GM12878 (cell line): ENCODE measurements around the gene SLC18A3. TPM values are rescaled to one million over a fixed set of nuclear protein-coding genes. Genes with fewer than 3 reads are reported as not detected.

ENCODE experiments used
- BCLAF1 ChIP-seq: fragments of 450-650 bp; IDR thresholded peaks from 2 replicates; pipeline ENCODE4 v1.6.1; 2017; ENCODE audit warnings: antibody characterized with exemption, mild to moderate bottlenecking, moderate library complexity
- CBX3 ChIP-seq: fragments of 200-600 bp; sonication (generic); IDR thresholded peaks from 2 replicates; pipeline ENCODE4 v1.6.1; 2016; ENCODE audit warnings: low read depth, borderline replicate concordance
- HDGF ChIP-seq: fragments of 450-650 bp; IDR thresholded peaks from 2 replicates; pipeline ENCODE4 v1.6.1; 2016; ENCODE audit warnings: antibody characterized with exemption
- KLF5 ChIP-seq: fragments of 450-650 bp; IDR thresholded peaks from 2 replicates; pipeline ENCODE4 v1.6.1; 2014; ENCODE audit warnings: mild to moderate bottlenecking; ENCODE audit not compliant: partially characterized antibody
- NFYB ChIP-seq: IDR thresholded peaks from 2 replicates; pipeline ENCODE4 v1.6.1; 2011; ENCODE audit warnings: low read depth, mild to moderate bottlenecking, low read length, improper control_type of control experiment, moderate library complexity; ENCODE audit not compliant: insufficient read depth
- NR2F1 ChIP-seq: fragments of 450-650 bp; conservative IDR thresholded peaks from 2 replicates; pipeline ENCODE4 v1.6.1; 2017; ENCODE audit warnings: mild to moderate bottlenecking
- PBX3 ChIP-seq: IDR thresholded peaks from 2 replicates; pipeline ENCODE4 v1.6.1; 2011; ENCODE audit warnings: mild to moderate bottlenecking, low read depth, low read length, moderate library complexity; ENCODE audit not compliant: insufficient replicate concordance
- RAD51 ChIP-seq: fragments of 450-650 bp; IDR thresholded peaks from 2 replicates; pipeline ENCODE4 v1.6.1; 2016; ENCODE audit warnings: moderate library complexity, mild to moderate bottlenecking, inconsistent platforms
- RELB ChIP-seq: fragments of 450-650 bp; IDR thresholded peaks from 2 replicates; pipeline ENCODE4 v1.6.1; 2017; ENCODE audit warnings: low read depth, mild to moderate bottlenecking, moderate library complexity
- TARDBP ChIP-seq: IDR thresholded peaks from 2 replicates; pipeline ENCODE4 v1.6.1; 2016; ENCODE audit warnings: borderline replicate concordance
- polyA plus RNA-seq, 11 experiments: library from polyadenylated mRNA; depleted of rRNA in 4 of 11; unstranded in 6 of 11; stranded (reverse) in 5 of 11; fragments of >200 nt; fragmentation: Nextera tagmentation in 4 of 11; fragmentation: Illumina TruSeq in 1 of 11; extraction: Ambion mirVana in 4 of 11; extraction: Trizol in 1 of 11; gene quantifications; 1 replicate in 1 of 11; 2 replicates in 10 of 11; pipeline versions ENCODE4 v1.2.1 to v1.2.3, GENCODE V29; 2011 to 2016; ENCODE audit warnings: inconsistent platforms in 2 of 11, missing spikeins in 2 of 11, low read depth in 1 of 11
- total RNA-seq, 4 experiments: library from RNA; depleted of rRNA in 3 of 4; stranded (reverse); fragments of >200 nt in 3 of 4; fragmentation: Illumina TruSeq in 1 of 4; extraction: Trizol in 1 of 4; gene quantifications; 2 replicates each; pipeline versions ENCODE4 v1.2.1 to v1.2.3, GENCODE V29; 2013 to 2021

Gene SLC18A3
- total and polyA plus RNA-seq, 10 of the 15 experiments (the other 5 are each of a cell fraction or from before 2014, with no cell fraction given): not detected

GRCh38 chr10:49575489-49576072 is 34.5 kb upstream of the SLC18A3 start (continued):
- TF ChIP-seq BCLAF1: no peak
- no peak for TF ChIP-seq PBX3
- no peak for TF ChIP-seq CBX3
- no peak for TF ChIP-seq HDGF
- TF ChIP-seq RAD51: no peak
- TF ChIP-seq NFYB: no peak
- TF ChIP-seq TARDBP: no peak
- TF ChIP-seq KLF5: no peak
- TF ChIP-seq RELB: no peak
- no peak for TF ChIP-seq NR2F1
